HCT116 (cell line): ENCODE data around the gene PTPRR. TPM values are rescaled to one million over a fixed set of nuclear protein-coding genes. Genes with fewer than 3 reads are reported as not detected.

Experiments used
- ATAC-seq: fragments of 200-7000 bp; cut with Tn5 transposase; 2 replicates; pipeline ENCODE4 v1.9.1; 2020; ENCODE audit warnings: mild to moderate bottlenecking, moderate library complexity
- BruUV-seq: library from RNA; stranded (reverse); fragments of 400-500 nt; replicated peaks from 2 replicates; lab custom pipeline; 2021; lab: Mats Ljungman, UMichigan
- CTCF ChIA-PET: fragments of 300-600 bp; sonication (Branson Sonifier 250); formaldehyde crosslinking; loops from one replicate; lab custom pipeline; 2021; ENCODE audit warnings: antibody characterized with exemption; lab: Charles Lee
- POLR2A ChIA-PET: fragments of 300-600, 350-600 bp; sonication (Branson Sonifier 250); formaldehyde crosslinking; loops from one replicate; lab custom pipeline; 2021; ENCODE audit warnings: antibody characterized with exemption; lab: Charles Lee
- RAD21 ChIA-PET, 2 experiments: fragments of 300-600 bp; sonication (Branson Sonifier 250); formaldehyde crosslinking; loops; one replicate each; lab custom pipeline; 2023; ENCODE audit warnings: low total read pairs in 2 of 2; ENCODE audit not compliant: uncharacterized antibody in 2 of 2, unreplicated experiment in 2 of 2, low non-redundant PET in 1 of 2; lab: Charles Lee
- DNase-seq: peaks from one replicate; pipeline ENCODE4 v3.0.0-alpha.2; 2010; ENCODE audit warnings: low read depth, low spot score
- H2AFZ ChIP-seq: fragments of 200-600 bp; shearing (Covaris generic), sonication (generic); 2 replicates; pipeline ENCODE4 v1.6.1; 2017; ENCODE audit warnings: low read depth, mixed run types, mixed read lengths, antibody characterized with exemption, low read length; ENCODE audit not compliant: poor library complexity, severe bottlenecking
- H3K27ac ChIP-seq: 2 replicates; pipeline ENCODE4 v1.5.1; 2012; ENCODE audit warnings: low read depth, low read length
- H3K27me3 ChIP-seq: fragments of 200-600 bp; sonication (generic); 2 replicates; pipeline ENCODE4 v1.6.1; 2016; ENCODE audit warnings: mixed run types, low read length, mixed read lengths; ENCODE audit not compliant: insufficient read depth
- H3K36me3 ChIP-seq, 2 experiments: fragments of 200-500 bp in 1 of 2; fragments of 200-600 bp in 1 of 2; sonication (Bioruptor generic) in 1 of 2; sonication (generic) in 1 of 2; 2 replicates each; pipeline versions ENCODE4 v1.5.1 to v1.6.1; 2014 to 2016; ENCODE audit warnings: low read length in 2 of 2, inconsistent platforms in 1 of 2, mixed read lengths in 1 of 2, mixed run types in 1 of 2; ENCODE audit not compliant: insufficient read depth in 2 of 2, control insufficient read depth in 1 of 2
- H3K4me1 ChIP-seq, 2 experiments: fragments of 200-600 bp in 1 of 2; sonication (generic) in 1 of 2; 2 replicates each; pipeline versions ENCODE4 v1.5.1 to v1.6.1; 2012 to 2017; ENCODE audit warnings: low read length in 2 of 2, inconsistent platforms in 1 of 2, mild to moderate bottlenecking in 1 of 2, mixed read lengths in 1 of 2, mixed run types in 1 of 2, moderate library complexity in 1 of 2; ENCODE audit not compliant: insufficient read depth in 2 of 2, control insufficient read depth in 1 of 2
- H3K4me2 ChIP-seq: fragments of 200-600 bp; sonication (generic); 2 replicates; pipeline ENCODE4 v1.6.1; 2017; ENCODE audit warnings: mixed run types, low read length, mixed read lengths
- H3K4me3 ChIP-seq, 2 experiments: fragments of 200-600 bp in 1 of 2; sonication (generic) in 1 of 2; replicated peaks in 1 of 2; 2 replicates each; pipeline ENCODE4 v1.5.1; 2011 to 2016; ENCODE audit warnings: low read length in 2 of 2, control low read depth in 1 of 2, low read depth in 1 of 2, mild to moderate bottlenecking in 1 of 2, mixed read lengths in 1 of 2, mixed run types in 1 of 2
- H3K79me2 ChIP-seq: fragments of 200-600 bp; sonication (generic); 2 replicates; pipeline ENCODE4 v1.6.1; 2017; ENCODE audit warnings: mild to moderate bottlenecking, mixed run types, low read length, moderate library complexity, mixed read lengths; ENCODE audit not compliant: insufficient read depth
- H3K9ac ChIP-seq: fragments of 200-600 bp; sonication (generic); 2 replicates; pipeline ENCODE4 v1.6.1; 2016; ENCODE audit warnings: low read length, mixed read lengths
- H3K9me2 ChIP-seq: fragments of 200-600 bp; sonication (generic), shearing (Covaris generic); 2 replicates; pipeline ENCODE4 v1.6.1; 2017; ENCODE audit warnings: mixed run types, mild to moderate bottlenecking, moderate library complexity; ENCODE audit not compliant: insufficient read depth
- H3K9me3 ChIP-seq, 2 experiments: fragments of 200-500 bp in 1 of 2; fragments of 200-600 bp in 1 of 2; sonication (Bioruptor generic) in 1 of 2; sonication (generic) in 1 of 2; 2 replicates each; pipeline ENCODE4 v1.6.1; 2014 to 2017; ENCODE audit warnings: low read length in 2 of 2, mixed read lengths in 2 of 2, inconsistent platforms in 1 of 2, low read depth in 1 of 2, mild to moderate bottlenecking in 1 of 2, mixed run types in 1 of 2, moderate library complexity in 1 of 2; ENCODE audit not compliant: control insufficient read depth in 1 of 2, insufficient read depth in 1 of 2
- H4K20me1 ChIP-seq: fragments of 200-600 bp; sonication (generic), shearing (Covaris generic); 2 replicates; pipeline ENCODE4 v1.6.1; 2017; ENCODE audit warnings: mixed run types, mild to moderate bottlenecking, moderate library complexity; ENCODE audit not compliant: insufficient read depth
- CEBPB ChIP-seq: IDR thresholded peaks from 2 replicates; pipeline ENCODE4 v1.6.1; 2012; ENCODE audit warnings: low read depth
- EGR1 ChIP-seq: IDR thresholded peaks from 2 replicates; pipeline ENCODE4 v1.6.1; 2012; ENCODE audit warnings: low read depth
- ELF1 ChIP-seq: IDR thresholded peaks from 2 replicates; pipeline ENCODE4 v1.6.1; 2012; ENCODE audit warnings: low read depth, borderline replicate concordance
- EZH2 ChIP-seq: fragments of 200-600 bp; sonication (generic); IDR thresholded peaks from 2 replicates; pipeline ENCODE4 v1.6.1; 2017; ENCODE audit warnings: antibody characterized with exemption, mixed run types
- EZH2phosphoT487 ChIP-seq: fragments of 200-600 bp; IDR thresholded peaks from 2 replicates; pipeline ENCODE4 v1.6.1; 2018; ENCODE audit warnings: antibody characterized with exemption, borderline replicate concordance
- POLR2A ChIP-seq: IDR thresholded peaks from 2 replicates; pipeline ENCODE4 v1.7.0; 2011; ENCODE audit warnings: borderline replicate concordance; ENCODE audit not compliant: insufficient read depth, insufficient read length; ENCODE audit errors: extremely low read depth
- POLR2AphosphoS5 ChIP-seq: IDR thresholded peaks from 2 replicates; pipeline ENCODE4 v1.6.1; 2011; ENCODE audit warnings: mild to moderate bottlenecking, low read depth, low read length, moderate library complexity
- RAD21 ChIP-seq: IDR thresholded peaks from 2 replicates; pipeline ENCODE4 v1.6.1; 2012; ENCODE audit warnings: low read depth, mild to moderate bottlenecking
- SIN3A ChIP-seq: IDR thresholded peaks from 2 replicates; pipeline ENCODE4 v1.6.1; 2012; ENCODE audit warnings: low read depth
- SP1 ChIP-seq: IDR thresholded peaks from 2 replicates; pipeline ENCODE4 v1.6.1; 2012; ENCODE audit warnings: low read depth
- TCF7L2 ChIP-seq: IDR thresholded peaks from 2 replicates; pipeline ENCODE4 v1.7.0; 2011; ENCODE audit warnings: borderline replicate concordance, inconsistent platforms; ENCODE audit not compliant: insufficient read depth, insufficient read length; ENCODE audit errors: extremely low read depth
- YY1 ChIP-seq: IDR thresholded peaks from 2 replicates; pipeline ENCODE4 v1.6.1; 2011; ENCODE audit warnings: low read length, low read depth, moderate library complexity, mild to moderate bottlenecking; ENCODE audit not compliant: insufficient replicate concordance; ENCODE audit errors: extremely low read depth
- ZFX ChIP-seq: fragments of 450-650 bp; IDR thresholded peaks from 2 replicates; pipeline ENCODE4 v1.6.1; 2017
- ZNF274 ChIP-seq: fragments of 200-500 bp; sonication (Bioruptor generic); IDR thresholded peaks from 2 replicates; pipeline ENCODE4 v1.6.1; 2014; ENCODE audit warnings: mild to moderate bottlenecking, low read depth, low read length, inconsistent platforms
- intact Hi-C: fragments of 100-400 bp; cut with micrococcal nuclease; formaldehyde crosslinking; loops from 2 replicates; pipeline ENCODE4 v1.10.0; 2022
- total RNA-seq: library from RNA; stranded (reverse); gene quantifications from one replicate; pipeline ENCODE4 v1.2.1, GENCODE V29; 2021; ENCODE audit not compliant: unreplicated experiment
- TF ChIP-seq, protein P1 (sequence below): IDR thresholded peaks from 2 replicates; pipeline ENCODE4 v1.6.1; 2011; ENCODE audit warnings: mild to moderate bottlenecking, low read length, moderate library complexity; ENCODE audit not compliant: insufficient replicate concordance; ENCODE audit errors: extremely low read depth
- TF ChIP-seq, protein P2 (sequence below): IDR thresholded peaks from 2 replicates; pipeline ENCODE4 v1.6.1; 2012
- TF ChIP-seq, protein P3 (sequence below), 3 experiments: fragments of 200-600 bp in 1 of 3; sonication (generic) in 1 of 3; IDR thresholded peaks in 2 of 3; conservative IDR thresholded peaks in 1 of 3; 2 replicates each; pipeline ENCODE4 v1.5.1; 2012 to 2017; ENCODE audit warnings: low read depth in 2 of 3, low read length in 2 of 3, antibody characterized with exemption in 1 of 3, borderline replicate concordance in 1 of 3, control low read depth in 1 of 3, mild to moderate bottlenecking in 1 of 3, mixed read lengths in 1 of 3, mixed run types in 1 of 3, moderate library complexity in 1 of 3; ENCODE audit not compliant: insufficient read depth in 1 of 3
- TF ChIP-seq, protein P4 (sequence below): IDR thresholded peaks from 2 replicates; pipeline ENCODE4 v1.6.1; 2012; ENCODE audit warnings: low read depth

The PTPRR gene
- total RNA-seq, 1 experiment from 2014 or later, result 0.27 TPM

DNA sequence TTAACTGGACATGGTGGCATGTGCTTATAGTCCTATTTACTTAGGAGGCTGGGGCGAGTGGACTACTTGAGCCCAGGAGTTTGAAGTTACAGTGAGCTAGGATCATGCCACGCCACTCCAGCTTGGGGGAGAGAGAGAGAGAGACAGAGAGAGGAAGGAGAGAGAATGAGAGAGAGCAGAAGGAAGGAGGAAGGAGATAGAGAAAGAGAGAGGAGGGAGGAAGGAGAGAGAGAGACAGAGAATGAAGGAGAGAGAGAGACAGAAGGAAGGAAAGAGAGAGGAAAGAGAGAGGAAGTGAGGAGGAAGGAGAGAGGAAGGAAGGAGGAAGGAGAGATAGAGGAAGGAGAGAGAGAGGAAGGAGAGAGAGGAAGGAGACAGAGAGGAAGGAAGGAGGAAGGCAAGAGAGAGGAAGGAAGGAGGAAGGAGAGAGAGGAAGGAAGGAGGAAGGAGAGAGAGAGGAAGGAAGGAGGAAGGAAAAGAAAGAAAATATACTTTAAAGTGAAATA lies 189.8 kb downstream of the PTPRR start:
- Histone ChIP-seq H3K36me3 (no peaks in the 10 kb centered on the region), H3K27me3 (no peaks in the 10 kb centered on the region), H3K9me3 (no peaks in the 10 kb centered on the region), H3K79me2 (no peaks in the 10 kb centered on the region), H3K4me1 (no peaks in the 10 kb centered on the region), H3K27ac (no peak overlapping the region), H3K9me2 (no peaks in the 10 kb centered on the region), H3K9ac (no peak overlapping the region), H3K4me2 (no peak overlapping the region), H4K20me1 (no peaks in the 10 kb centered on the region), H3K4me3 (no peak overlapping the region), H2AFZ (no peak overlapping the region)
- POLR2A ChIA-PET, result no interaction called here
- ATAC-seq (no peak), DNase-seq (no peak)
- BruUV-seq, result no TSS peak
- CTCF ChIA-PET, result interaction anchor here (0.5 to 4.3 kb wide), 4 partner anchors 154 to 851 kb away, joined by 3 to 28 read pairs (median 4); no protein-coding TSS in a partner anchor
- intact Hi-C loops, result loop anchor here (1.0 to 5.0 kb wide), 3 partner anchors 851 to 1017 kb away; no protein-coding TSS in a partner anchor
- no peak for TF ChIP-seq YY1
- no peak for TF ChIP-seq ZFX
- TF ChIP-seq POLR2AphosphoS5, result no peak
- TF ChIP-seq SP1, result no peak
- no peak for TF ChIP-seq RAD21
- TF ChIP-seq SIN3A, result no peak
- TF ChIP-seq, protein P1, sequence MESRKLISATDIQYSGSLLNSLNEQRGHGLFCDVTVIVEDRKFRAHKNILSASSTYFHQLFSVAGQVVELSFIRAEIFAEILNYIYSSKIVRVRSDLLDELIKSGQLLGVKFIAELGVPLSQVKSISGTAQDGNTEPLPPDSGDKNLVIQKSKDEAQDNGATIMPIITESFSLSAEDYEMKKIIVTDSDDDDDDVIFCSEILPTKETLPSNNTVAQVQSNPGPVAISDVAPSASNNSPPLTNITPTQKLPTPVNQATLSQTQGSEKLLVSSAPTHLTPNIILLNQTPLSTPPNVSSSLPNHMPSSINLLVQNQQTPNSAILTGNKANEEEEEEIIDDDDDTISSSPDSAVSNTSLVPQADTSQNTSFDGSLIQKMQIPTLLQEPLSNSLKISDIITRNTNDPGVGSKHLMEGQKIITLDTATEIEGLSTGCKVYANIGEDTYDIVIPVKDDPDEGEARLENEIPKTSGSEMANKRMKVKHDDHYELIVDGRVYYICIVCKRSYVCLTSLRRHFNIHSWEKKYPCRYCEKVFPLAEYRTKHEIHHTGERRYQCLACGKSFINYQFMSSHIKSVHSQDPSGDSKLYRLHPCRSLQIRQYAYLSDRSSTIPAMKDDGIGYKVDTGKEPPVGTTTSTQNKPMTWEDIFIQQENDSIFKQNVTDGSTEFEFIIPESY, result no peak
- TF ChIP-seq, protein P2, sequence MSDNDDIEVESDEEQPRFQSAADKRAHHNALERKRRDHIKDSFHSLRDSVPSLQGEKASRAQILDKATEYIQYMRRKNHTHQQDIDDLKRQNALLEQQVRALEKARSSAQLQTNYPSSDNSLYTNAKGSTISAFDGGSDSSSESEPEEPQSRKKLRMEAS, result no peak
- TF ChIP-seq TCF7L2, result no peak
- no peak for TF ChIP-seq ZNF274
- no peak for TF ChIP-seq EZH2
- TF ChIP-seq EZH2phosphoT487, result no peak
- no peak for TF ChIP-seq CEBPB
- TF ChIP-seq ELF1, result no peak
- TF ChIP-seq, protein P3, sequence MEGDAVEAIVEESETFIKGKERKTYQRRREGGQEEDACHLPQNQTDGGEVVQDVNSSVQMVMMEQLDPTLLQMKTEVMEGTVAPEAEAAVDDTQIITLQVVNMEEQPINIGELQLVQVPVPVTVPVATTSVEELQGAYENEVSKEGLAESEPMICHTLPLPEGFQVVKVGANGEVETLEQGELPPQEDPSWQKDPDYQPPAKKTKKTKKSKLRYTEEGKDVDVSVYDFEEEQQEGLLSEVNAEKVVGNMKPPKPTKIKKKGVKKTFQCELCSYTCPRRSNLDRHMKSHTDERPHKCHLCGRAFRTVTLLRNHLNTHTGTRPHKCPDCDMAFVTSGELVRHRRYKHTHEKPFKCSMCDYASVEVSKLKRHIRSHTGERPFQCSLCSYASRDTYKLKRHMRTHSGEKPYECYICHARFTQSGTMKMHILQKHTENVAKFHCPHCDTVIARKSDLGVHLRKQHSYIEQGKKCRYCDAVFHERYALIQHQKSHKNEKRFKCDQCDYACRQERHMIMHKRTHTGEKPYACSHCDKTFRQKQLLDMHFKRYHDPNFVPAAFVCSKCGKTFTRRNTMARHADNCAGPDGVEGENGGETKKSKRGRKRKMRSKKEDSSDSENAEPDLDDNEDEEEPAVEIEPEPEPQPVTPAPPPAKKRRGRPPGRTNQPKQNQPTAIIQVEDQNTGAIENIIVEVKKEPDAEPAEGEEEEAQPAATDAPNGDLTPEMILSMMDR (IDR thresholded peaks at IDR 0.05 in 2 of 3, conservative IDR thresholded peaks at IDR 0.05 in 1 of 3; ENCODE audit: borderline replicate concordance in 1 of 3, insufficient read depth in 1 of 3, low read depth in 2 of 3, low read length in 2 of 3), result no peak
- TF ChIP-seq, protein P4, sequence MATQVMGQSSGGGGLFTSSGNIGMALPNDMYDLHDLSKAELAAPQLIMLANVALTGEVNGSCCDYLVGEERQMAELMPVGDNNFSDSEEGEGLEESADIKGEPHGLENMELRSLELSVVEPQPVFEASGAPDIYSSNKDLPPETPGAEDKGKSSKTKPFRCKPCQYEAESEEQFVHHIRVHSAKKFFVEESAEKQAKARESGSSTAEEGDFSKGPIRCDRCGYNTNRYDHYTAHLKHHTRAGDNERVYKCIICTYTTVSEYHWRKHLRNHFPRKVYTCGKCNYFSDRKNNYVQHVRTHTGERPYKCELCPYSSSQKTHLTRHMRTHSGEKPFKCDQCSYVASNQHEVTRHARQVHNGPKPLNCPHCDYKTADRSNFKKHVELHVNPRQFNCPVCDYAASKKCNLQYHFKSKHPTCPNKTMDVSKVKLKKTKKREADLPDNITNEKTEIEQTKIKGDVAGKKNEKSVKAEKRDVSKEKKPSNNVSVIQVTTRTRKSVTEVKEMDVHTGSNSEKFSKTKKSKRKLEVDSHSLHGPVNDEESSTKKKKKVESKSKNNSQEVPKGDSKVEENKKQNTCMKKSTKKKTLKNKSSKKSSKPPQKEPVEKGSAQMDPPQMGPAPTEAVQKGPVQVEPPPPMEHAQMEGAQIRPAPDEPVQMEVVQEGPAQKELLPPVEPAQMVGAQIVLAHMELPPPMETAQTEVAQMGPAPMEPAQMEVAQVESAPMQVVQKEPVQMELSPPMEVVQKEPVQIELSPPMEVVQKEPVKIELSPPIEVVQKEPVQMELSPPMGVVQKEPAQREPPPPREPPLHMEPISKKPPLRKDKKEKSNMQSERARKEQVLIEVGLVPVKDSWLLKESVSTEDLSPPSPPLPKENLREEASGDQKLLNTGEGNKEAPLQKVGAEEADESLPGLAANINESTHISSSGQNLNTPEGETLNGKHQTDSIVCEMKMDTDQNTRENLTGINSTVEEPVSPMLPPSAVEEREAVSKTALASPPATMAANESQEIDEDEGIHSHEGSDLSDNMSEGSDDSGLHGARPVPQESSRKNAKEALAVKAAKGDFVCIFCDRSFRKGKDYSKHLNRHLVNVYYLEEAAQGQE, result no peak
- TF ChIP-seq POLR2A, result no peak
- TF ChIP-seq EGR1, result no peak
- RAD21 ChIA-PET, result no interaction called here
